ENCODE measurements around the gene CKM.

CKM gene

GRCh38 chr19:45352914-45353796, 30.5 kb upstream of the CKM start:
- TF ChIP-seq CTCF (IDR thresholded peaks at IDR 0.05; ENCODE audit: extremely low read depth, missing control alignments) = no peak
- no peak for DNase-seq (ENCODE audit: low spot score)

- TF ChIP-seq CTCF (IDR thresholded peaks at IDR 0.05; ENCODE audit: extremely low read depth, missing control alignments) = no peak
- DNase-seq (ENCODE audit: low spot score) = no peak
Observed at GRCh38 chr19:45352471-45352870, 29.8 kb upstream of the CKM start.

- no peak for TF ChIP-seq CTCF (IDR thresholded peaks at IDR 0.05; ENCODE audit: extremely low read depth, missing control alignments)
- DNase-seq (ENCODE audit: low spot score) = no peak
Observed at GRCh38 chr19:45352062-45352461, 29.4 kb upstream of the CKM start.

- no peak for DNase-seq (ENCODE audit: low spot score)
- TF ChIP-seq CTCF (IDR thresholded peaks at IDR 0.05; ENCODE audit: extremely low read depth, missing control alignments) = no peak
Observed at GRCh38 chr19:45351401-45351952, 28.8 kb upstream of the CKM start.

GRCh38 chr19:45350477-45351058, 27.9 kb upstream of the CKM start:
- DNase-seq (ENCODE audit: low spot score) = no peak
- no peak for TF ChIP-seq CTCF (IDR thresholded peaks at IDR 0.05; ENCODE audit: extremely low read depth, missing control alignments)

GRCh38 chr19:45349430-45349941, 26.8 kb upstream of the CKM start:
- no peak for TF ChIP-seq CTCF (IDR thresholded peaks at IDR 0.05; ENCODE audit: extremely low read depth, missing control alignments)

GRCh38 chr19:45349126-45349415, 26.4 kb upstream of the CKM start:
- DNase-seq (ENCODE audit: low spot score) = no peak

More at GRCh38 chr19:45349430-45349941, 26.8 kb upstream of the CKM start:
- DNase-seq (ENCODE audit: low spot score) = no peak

More at GRCh38 chr19:45349126-45349415, 26.4 kb upstream of the CKM start:
- no peak for TF ChIP-seq CTCF (IDR thresholded peaks at IDR 0.05; ENCODE audit: extremely low read depth, missing control alignments)
